Common myeloid progenitor, CD34-positive (primary cell): Measurements from ENCODE around the gene PLOD1.
A peak's percentile ranks its signal among the peaks of the same experiment; 100 is the strongest.
"Not testable (repeated sequence)": the region's sequence is repeated elsewhere in the genome, so short reads cannot be mapped to it uniquely, and the experiment has no call there.

Source experiments
- CTCF ChIA-PET: fragments of 350-600 bp; sonication (Branson Sonifier 250); formaldehyde crosslinking; loops from one replicate; lab custom pipeline; 2021; ENCODE audit warnings: antibody characterized with exemption; lab: Charles Lee
- POLR2A ChIA-PET: fragments of 350-600 bp; sonication (Branson Sonifier 250); formaldehyde crosslinking; loops from one replicate; lab custom pipeline; 2021; ENCODE audit warnings: antibody characterized with exemption; lab: Charles Lee
- DNase-seq, 3 donors: peaks; one replicate each; pipeline versions ENCODE4 v3.0.0 to v3.0.0-alpha.2; 2013
- H3K27ac ChIP-seq, 2 experiments: 1 replicate in 1 of 2; 2 replicates in 1 of 2; pipeline ENCODE4 v1.7.0; 2013; ENCODE audit warnings: inconsistent platforms in 2 of 2, low read length in 2 of 2, mild to moderate bottlenecking in 2 of 2, low read depth in 1 of 2, moderate library complexity in 1 of 2; ENCODE audit not compliant: severe bottlenecking in 2 of 2, insufficient read depth in 1 of 2, poor library complexity in 1 of 2
- H3K27me3 ChIP-seq, 5 experiments: replicated peaks in 2 of 5; 1 replicate in 3 of 5; 2 replicates in 2 of 5; pipeline versions ENCODE4 v1.6.1 to v1.7.0; 2013; ENCODE audit warnings: low read length in 4 of 5, mild to moderate bottlenecking in 2 of 5, moderate library complexity in 2 of 5, inconsistent platforms in 1 of 5; ENCODE audit not compliant: insufficient read depth in 5 of 5, control insufficient read depth in 4 of 5
- H3K36me3 ChIP-seq, 4 experiments: 1 replicate in 2 of 4; 2 replicates in 2 of 4; pipeline versions ENCODE4 v1.6.1 to v1.7.0; 2013; ENCODE audit warnings: low read length in 3 of 4, control low read depth in 1 of 4, mild to moderate bottlenecking in 1 of 4; ENCODE audit not compliant: control insufficient read depth in 4 of 4, insufficient read depth in 4 of 4
- H3K4me1 ChIP-seq, 4 experiments: 1 replicate in 3 of 4; 2 replicates in 1 of 4; pipeline versions ENCODE4 v1.6.1 to v1.7.1; 2013; ENCODE audit warnings: low read length in 3 of 4, mild to moderate bottlenecking in 3 of 4, control low read depth in 1 of 4, inconsistent platforms in 1 of 4, moderate library complexity in 1 of 4; ENCODE audit not compliant: control insufficient read depth in 4 of 4, insufficient read depth in 4 of 4; ENCODE audit errors: control extremely low read depth in 1 of 4
- H3K4me3 ChIP-seq, 7 experiments: 1 replicate in 4 of 7; 2 replicates in 3 of 7; pipeline versions ENCODE4 v1.5.1 to v1.7.0; 2013; ENCODE audit warnings: mild to moderate bottlenecking in 7 of 7, low read length in 6 of 7, moderate library complexity in 6 of 7, inconsistent platforms in 2 of 7, low read depth in 2 of 7, control low read depth in 1 of 7; ENCODE audit not compliant: insufficient read depth in 4 of 7, control insufficient read depth in 1 of 7; ENCODE audit errors: extremely low read depth in 1 of 7
- H3K9me3 ChIP-seq, 5 experiments: 1 replicate in 4 of 5; 2 replicates in 1 of 5; pipeline versions ENCODE4 v1.6.1 to v1.7.1; 2013; ENCODE audit warnings: low read length in 4 of 5, mild to moderate bottlenecking in 2 of 5, inconsistent platforms in 1 of 5, low read depth in 1 of 5, moderate library complexity in 1 of 5; ENCODE audit not compliant: control insufficient read depth in 4 of 5, insufficient read depth in 2 of 5; ENCODE audit errors: control extremely low read depth in 1 of 5
- WGBS: methylation state at CpG from one replicate; pipeline ENCODE4 v1.1.5; 2013; ENCODE audit not compliant: insufficient coverage; 5-methylcytosine and 5-hydroxymethylcytosine counted together

PLOD1 gene

DNA sequence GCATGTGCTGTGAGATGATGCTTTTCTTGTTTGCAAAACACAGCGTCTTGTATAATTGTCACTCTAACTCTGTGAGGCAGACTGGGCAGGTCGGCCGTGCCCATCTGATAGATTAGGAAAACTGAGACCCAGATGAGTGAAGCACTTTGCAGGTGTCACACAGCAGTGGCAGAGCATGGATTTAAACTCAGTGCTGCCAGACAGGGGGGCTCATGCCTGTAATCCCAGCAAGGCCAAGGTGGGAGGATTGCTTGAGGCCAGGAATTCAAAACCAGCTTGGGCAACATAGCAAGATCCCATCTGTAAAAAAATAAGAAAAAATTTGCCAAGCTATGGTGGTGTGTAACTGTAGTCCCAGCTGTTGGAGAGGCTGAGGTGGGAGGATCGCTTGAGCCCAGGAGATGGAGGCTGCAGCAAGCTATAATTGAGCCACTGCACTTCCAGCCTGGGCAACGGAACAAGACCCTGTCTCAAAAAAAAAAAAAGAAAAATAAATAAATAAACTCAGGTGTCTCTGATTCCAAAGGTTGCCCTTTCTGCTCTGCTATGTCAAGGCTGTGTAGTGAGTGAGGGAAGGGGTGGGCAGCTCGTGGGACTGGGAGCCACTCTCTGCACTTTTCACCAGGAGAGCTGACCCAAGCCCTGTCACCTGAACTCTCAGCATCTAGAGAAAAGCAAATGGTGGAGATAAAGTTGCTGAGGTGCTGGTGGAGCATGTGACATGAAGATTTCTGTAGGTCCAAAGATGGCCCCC, 42.9 kb upstream of the PLOD1 start:
- DNase-seq: no peak
- Histone ChIP-seq H3K4me3 (no peak overlapping the region), H3K9me3 (no peaks in the 10 kb centered on the region), H3K27me3 (peaks cover 0 to 4% (median 0%) of the 10 kb centered on the region in 5 experiments), H3K36me3 (no peaks in the 10 kb centered on the region), H3K4me1 (no peaks in the 10 kb centered on the region), H3K27ac (no peak overlapping the region)
- WGBS: 100% methylated on average over 4 of the region's 6 CpGs
- ChIA-PET CTCF (interaction anchor here (1.2 to 4.2 kb wide), 9 partner anchors 11 to 99 kb away, joined by 3 to 97 read pairs (median 4); no protein-coding TSS in a partner anchor), POLR2A (interaction anchor here (2.4 kb wide), 1 partner anchor 16 kb away, joined by 8 read pairs; no protein-coding TSS in a partner anchor)

DNA sequence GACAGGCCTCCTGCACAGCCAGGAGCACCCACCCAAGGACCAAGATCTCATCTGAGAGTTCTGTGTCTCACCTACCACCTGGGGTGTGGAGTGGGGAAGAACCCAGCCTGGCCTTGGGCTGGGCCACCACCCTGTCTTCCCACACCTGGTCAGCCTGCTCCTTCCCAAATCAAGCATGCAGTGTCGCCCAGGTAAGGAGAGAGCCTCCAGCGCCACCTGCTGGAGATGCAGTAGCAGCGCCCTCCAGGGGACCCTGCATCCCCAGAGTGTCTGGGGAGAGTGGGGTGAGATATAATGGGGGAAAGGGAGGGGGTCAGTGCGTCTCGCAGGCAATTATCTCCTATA, 40.6 kb upstream of the PLOD1 start:
- H3K9me3 ChIP-seq: no peaks in the 10 kb centered on the region
- H3K4me3 ChIP-seq: no peak overlapping the region
- no peaks in the 10 kb centered on the region for H3K36me3 ChIP-seq
- ChIA-PET CTCF (interaction anchor here (0.9 to 4.2 kb wide), 6 partner anchors 9 to 55 kb away, joined by 3 to 97 read pairs (median 4); no protein-coding TSS in a partner anchor), POLR2A (interaction anchor here (2.4 kb wide), 1 partner anchor 14 kb away, joined by 8 read pairs; no protein-coding TSS in a partner anchor)
- H3K27ac ChIP-seq: no peak overlapping the region
- H3K4me1 ChIP-seq: no peaks in the 10 kb centered on the region
- H3K27me3 ChIP-seq: peaks cover 0 to 19% (median 14%) of the 10 kb centered on the region in 5 experiments
- WGBS: 0% methylated on average over 2 of the region's 5 CpGs
- DNase-seq: peak; percentile 39 to 63 (median 51)

DNA sequence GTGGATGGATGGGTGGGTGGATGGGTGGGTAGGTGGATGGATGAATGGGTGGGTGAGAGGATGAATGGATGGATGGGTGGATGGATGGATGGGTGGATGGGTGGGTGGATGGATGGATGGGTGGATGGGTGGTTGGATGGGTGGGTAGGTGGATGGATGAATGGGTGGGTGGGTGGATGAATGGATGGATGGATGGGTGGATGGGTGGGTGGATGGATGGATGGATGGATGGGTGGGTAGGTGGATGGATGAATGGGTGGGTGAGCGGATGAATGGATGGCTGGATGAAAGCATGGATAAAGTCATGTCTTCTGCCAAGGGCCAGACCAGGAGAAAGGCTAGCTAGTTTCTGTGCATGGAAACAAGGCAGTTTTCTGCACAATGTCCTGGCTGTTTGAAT, 40.0 kb upstream of the PLOD1 start:
- peaks cover 0 to 26% (median 18%) of the 10 kb centered on the region in 5 experiments for H3K27me3 ChIP-seq
- H3K27ac ChIP-seq, H3K4me3 ChIP-seq, DNase-seq, H3K4me1 ChIP-seq, H3K36me3 ChIP-seq, POLR2A ChIA-PET, H3K9me3 ChIP-seq: not testable (repeated sequence)
- WGBS: 57% methylated on average over 1 of the region's 1 CpG
- CTCF ChIA-PET: interaction anchor here (4.2 kb wide), 1 partner anchor 55 kb away, joined by 97 read pairs; no protein-coding TSS in a partner anchor

DNA sequence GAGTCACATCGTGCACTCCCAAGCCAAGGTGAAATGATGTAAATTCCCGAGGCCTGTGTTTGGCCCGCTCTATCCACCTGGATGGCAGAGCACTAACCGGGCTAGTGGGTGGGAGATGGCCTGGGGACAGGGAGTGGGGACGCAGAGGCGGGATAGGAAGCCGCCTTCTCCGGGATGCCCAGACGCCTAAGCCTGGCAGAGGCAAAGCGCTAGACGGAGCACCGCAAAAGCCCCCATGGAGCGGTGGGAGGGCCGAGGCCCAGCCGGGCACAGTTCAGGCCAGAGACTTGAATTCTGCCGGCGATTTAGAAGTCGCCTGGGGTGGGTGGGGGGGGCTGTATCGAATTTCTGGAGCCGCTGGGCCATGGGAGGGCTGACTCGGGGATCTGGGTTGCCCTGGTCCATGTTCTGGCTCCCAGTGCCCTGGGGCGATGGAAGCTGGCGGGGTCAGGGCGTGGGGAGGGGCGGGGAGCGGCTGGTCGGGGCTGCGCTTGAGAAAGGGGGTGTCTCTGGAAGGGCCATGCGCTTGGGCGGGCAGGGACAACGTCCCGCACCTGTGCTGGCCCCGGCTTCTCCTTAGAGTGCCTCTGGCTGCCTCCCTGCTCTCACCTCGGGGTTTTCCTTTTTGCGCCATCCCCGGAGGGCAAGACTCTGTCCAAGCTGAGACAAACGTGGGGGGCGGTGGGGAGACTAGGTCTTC, 36.3 kb upstream of the PLOD1 start:
- DNase-seq: no peak
- peaks cover 3 to 37% (median 19%) of the 10 kb centered on the region in 5 experiments for H3K27me3 ChIP-seq
- 21% methylated on average over 23 of the region's 38 CpGs for WGBS
- no peak overlapping the region for H3K4me3 ChIP-seq
- no peaks in the 10 kb centered on the region for H3K4me1 ChIP-seq
- POLR2A ChIA-PET: interaction anchor here (1.7 kb wide), 1 partner anchor 10 kb away, joined by 8 read pairs; no protein-coding TSS in a partner anchor
- H3K27ac ChIP-seq: no peak overlapping the region
- H3K36me3 ChIP-seq: no peaks in the 10 kb centered on the region
- H3K9me3 ChIP-seq: no peaks in the 10 kb centered on the region
- CTCF ChIA-PET: interaction anchor here (0.7 to 1.4 kb wide), 3 partner anchors 10 to 60 kb away, joined by 3 to 4 read pairs (median 3); no protein-coding TSS in a partner anchor

DNA sequence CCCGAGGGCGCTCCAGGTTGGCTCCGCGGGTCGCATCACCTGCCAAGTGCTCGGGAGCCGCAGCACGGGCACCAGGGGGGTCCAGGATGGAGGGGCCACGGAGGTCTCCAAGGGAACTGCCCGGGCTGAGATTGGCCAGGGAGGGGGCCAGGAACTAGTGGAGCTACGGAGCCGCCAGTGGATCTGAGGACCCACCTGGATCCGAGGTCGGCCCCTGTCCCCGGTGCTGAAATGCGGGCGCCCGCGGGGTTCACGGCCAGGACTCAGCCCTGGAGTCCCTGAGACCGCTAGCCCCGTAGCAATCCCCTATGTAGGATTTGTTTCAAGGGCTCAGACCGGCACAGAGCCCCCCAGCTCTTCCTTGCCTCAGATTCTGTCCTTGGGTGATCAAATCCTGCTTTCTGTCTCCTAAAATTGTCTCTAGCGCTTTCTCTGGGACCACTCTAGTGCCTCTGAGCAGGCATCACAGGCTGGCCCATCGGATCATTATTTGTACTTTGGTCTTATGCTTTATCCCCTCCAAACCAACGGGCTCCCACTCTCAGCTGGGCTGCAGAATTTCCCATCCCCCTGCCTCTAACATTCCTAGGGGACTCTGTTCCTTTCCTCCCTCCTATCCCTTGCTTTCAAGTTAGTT, 35.6 kb upstream of the PLOD1 start:
- peak in 2 of 3 donors; percentile 36 to 49 for DNase-seq
- Histone ChIP-seq H3K9me3 (no peaks in the 10 kb centered on the region), H3K36me3 (no peaks in the 10 kb centered on the region), H3K27me3 (peaks cover 3 to 37% (median 19%) of the 10 kb centered on the region in 5 experiments), H3K27ac (no peak overlapping the region), H3K4me1 (no peaks in the 10 kb centered on the region), H3K4me3 (no peak overlapping the region)
- ChIA-PET POLR2A (interaction anchor here (1.7 to 1.8 kb wide), 2 partner anchors 9 to 11 kb away, joined by 5 to 8 read pairs; no protein-coding TSS in a partner anchor), CTCF (interaction anchor here (0.7 to 1.7 kb wide), 7 partner anchors 9 to 248 kb away, joined by 3 to 4 read pairs (median 3); no protein-coding TSS in a partner anchor)
- WGBS: 14% methylated on average over 26 of the region's 26 CpGs

DNA sequence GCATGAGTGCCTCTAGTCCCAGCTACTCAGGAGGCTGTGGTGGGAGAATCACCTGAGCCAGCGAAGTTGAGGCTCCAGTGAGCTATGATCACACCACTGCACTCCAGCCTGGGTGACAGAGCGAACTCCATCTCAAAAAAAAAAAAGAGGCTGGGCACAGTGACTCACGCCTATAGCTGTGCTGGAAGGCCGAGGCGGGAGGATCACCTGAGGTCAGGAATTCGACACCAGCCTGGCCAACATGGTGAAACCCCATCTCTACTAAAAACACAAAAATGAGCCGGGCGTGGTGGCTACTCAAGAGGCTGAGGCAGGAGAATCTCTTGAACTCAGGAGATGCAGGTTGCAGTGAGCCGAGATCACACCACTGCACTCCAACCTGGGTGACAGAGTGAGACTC, 33.1 kb upstream of the PLOD1 start:
- DNase-seq, CTCF ChIA-PET, H3K27ac ChIP-seq, H3K36me3 ChIP-seq, H3K4me3 ChIP-seq, H3K4me1 ChIP-seq, H3K9me3 ChIP-seq, POLR2A ChIA-PET: not testable (repeated sequence)
- peaks cover 3 to 35% (median 16%) of the 10 kb centered on the region in 5 experiments for H3K27me3 ChIP-seq
- WGBS: 89% methylated on average over 9 of the region's 9 CpGs
